ENCODE measurements around the gene TSACC. TPM values are rescaled to one million over a fixed set of nuclear protein-coding genes. Genes with fewer than 3 reads are reported as not detected.
A peak's percentile ranks its signal among the peaks of the same experiment; 100 is the strongest.
"Not testable (repeated sequence)": the region's sequence is repeated elsewhere in the genome, so short reads cannot be mapped to it uniquely, and the experiment has no call there.

Gene TSACC
- total and polyA plus RNA-seq, 2 experiments from 2014 or later = 1.3 TPM; not detected in 1

DNA sequence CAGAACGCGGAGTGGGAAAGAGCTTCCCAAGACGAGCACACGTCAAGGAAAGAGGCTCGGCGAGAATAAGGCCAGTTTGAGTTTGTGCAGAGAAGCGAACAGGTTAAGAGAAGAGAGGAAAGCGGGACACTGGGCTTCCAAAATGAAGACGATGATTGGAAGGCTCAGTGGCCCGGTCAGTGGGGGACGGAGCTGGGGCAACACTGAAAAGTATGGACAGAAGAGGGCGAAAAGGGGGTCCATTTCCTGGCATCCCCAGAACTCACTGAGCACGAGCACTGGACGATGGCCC lies 492 bp upstream of the TSACC start:
- Histone ChIP-seq H3F3A (ENCODE audit: insufficient read depth) (0 out of 2 replicates have a peak, but pooled peaks cover 7% of the 10 kb centered on the region), H3K4me2 (ENCODE audit: unreplicated experiment) (peak overlapping the region; percentile 87), H3K9ac (peak overlapping the region; percentile 87), H3K4me3 (peak overlapping the region; percentile 99), H3K79me2 (ENCODE audit: insufficient read depth) (peaks cover 52% of the 10 kb centered on the region), H3K9me2 (ENCODE audit: insufficient read depth) (no peaks in the 10 kb centered on the region), H2AFZ (peak overlapping the region; percentile 86), H3K27ac (peak overlapping the region; percentile 56), H3K36me3 (ENCODE audit: low read depth) (peaks cover 29% of the 10 kb centered on the region), H4K20me1 (ENCODE audit: insufficient read depth) (peaks cover 13% of the 10 kb centered on the region; the same call in 1 of the 2 replicates), H3K4me1 (ENCODE audit: insufficient read depth) (peaks cover 20% of the 10 kb centered on the region), H3K9me3 (ENCODE audit: low read depth) (no peaks in the 10 kb centered on the region), H3K27me3 (replicated peaks; ENCODE audit: insufficient read depth) (no peaks in the 10 kb centered on the region)
- DNase-seq = no peak
- in situ Hi-C loops (cut with MboI) = no loop called here
- WGBS, 2 experiments (ENCODE audit: low coverage in 1 of 2, low lambda C conversion rate in 2 of 2, missing lambda C conversion rate in 2 of 2) = 1% methylated on average over 14 of the region's 14 CpGs
- TF ChIP-seq EZH2phosphoT487 (IDR thresholded peaks at IDR 0.05; ENCODE audit: insufficient read depth, low read depth) (no peak), EZH2 (IDR thresholded peaks at IDR 0.05; ENCODE audit: insufficient read depth, poor library complexity, severe bottlenecking) (no peak)

DNA sequence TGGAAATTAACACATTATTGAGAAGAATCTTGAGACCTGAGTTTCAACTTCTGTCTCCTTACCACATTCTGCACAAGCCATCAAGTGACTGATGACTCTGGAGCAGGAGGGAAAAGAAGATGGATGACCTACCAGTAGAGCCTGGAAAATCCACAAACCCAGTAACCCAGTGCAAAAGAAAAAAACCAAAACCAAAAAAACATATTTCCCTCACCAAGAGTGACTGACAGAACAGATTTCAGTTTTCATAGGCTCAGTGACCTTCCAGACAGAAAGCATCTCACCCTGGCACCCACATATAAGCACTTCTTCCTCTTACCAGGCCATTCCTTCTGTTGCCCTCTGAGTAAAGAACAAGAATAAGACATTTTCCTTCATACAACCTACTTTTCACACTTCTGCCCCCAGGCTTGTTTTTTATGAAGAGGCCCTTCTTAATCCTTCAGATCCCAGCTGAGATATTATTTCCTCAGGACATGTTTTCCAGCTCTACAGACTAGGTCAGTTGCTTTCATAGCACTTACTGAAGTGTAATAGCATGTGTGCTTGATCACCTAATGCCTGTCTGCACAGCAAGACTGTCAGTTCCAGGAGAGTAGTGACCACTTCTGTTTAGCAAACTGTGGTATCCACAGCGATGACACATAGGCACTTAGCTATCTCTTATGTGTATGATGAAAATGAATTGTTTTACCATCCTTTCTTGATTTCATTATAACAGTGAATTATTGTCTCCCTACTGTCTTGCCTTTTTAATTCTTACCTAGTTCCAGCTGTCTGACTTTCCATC lies 4.0 kb downstream of the TSACC start:
- Histone ChIP-seq H3K79me2 (ENCODE audit: insufficient read depth) (peaks cover 7% of the 10 kb centered on the region), H3K4me1 (ENCODE audit: insufficient read depth) (peaks cover 12% of the 10 kb centered on the region), H3K9ac (no peak overlapping the region), H3K9me2 (ENCODE audit: insufficient read depth) (no peaks in the 10 kb centered on the region), H2AFZ (no peak overlapping the region), H3K4me3 (no peak overlapping the region), H3K27ac (no peak overlapping the region), H4K20me1 (ENCODE audit: insufficient read depth) (no peaks in the 10 kb centered on the region), H3F3A (ENCODE audit: insufficient read depth) (peaks cover 20% of the 10 kb centered on the region), H3K9me3 (ENCODE audit: low read depth) (no peaks in the 10 kb centered on the region), H3K27me3 (replicated peaks; ENCODE audit: insufficient read depth) (no peaks in the 10 kb centered on the region), H3K36me3 (ENCODE audit: low read depth) (no peaks in the 10 kb centered on the region), H3K4me2 (ENCODE audit: unreplicated experiment) (no peak overlapping the region)
- WGBS, 2 experiments (ENCODE audit: low coverage in 1 of 2, low lambda C conversion rate in 2 of 2, missing lambda C conversion rate in 2 of 2) = 67 to 74% methylated on average over 1 of the region's 1 CpG
- DNase-seq = peak; percentile 55
- TF ChIP-seq EZH2phosphoT487 (IDR thresholded peaks at IDR 0.05; ENCODE audit: insufficient read depth, low read depth) = no peak
- TF ChIP-seq EZH2 (IDR thresholded peaks at IDR 0.05; ENCODE audit: insufficient read depth, poor library complexity, severe bottlenecking) = no peak
- in situ Hi-C loops (cut with MboI) = no loop called here

DNA sequence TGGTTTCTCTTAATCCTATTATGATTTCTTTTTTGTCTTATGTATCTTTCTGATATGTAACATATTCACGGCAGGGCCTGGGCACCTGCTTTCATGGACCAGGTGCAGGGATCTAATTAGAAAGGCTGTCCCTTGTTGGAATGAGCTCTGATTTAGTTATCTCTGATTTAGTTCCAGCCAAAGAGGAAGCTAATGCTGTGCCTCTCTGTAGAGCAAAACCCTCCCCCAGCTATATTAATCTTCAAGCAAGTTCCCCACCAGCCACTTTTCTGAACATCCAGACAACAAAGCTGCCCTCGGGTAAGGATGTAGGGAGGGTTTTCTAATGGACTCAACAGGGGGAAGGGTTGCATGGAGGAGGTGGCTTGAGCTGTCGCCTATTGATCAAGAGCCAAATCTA lies 6.1 kb downstream of the TSACC start:
- Histone ChIP-seq H3K4me1 (ENCODE audit: insufficient read depth) (peaks cover 16% of the 10 kb centered on the region), H3K79me2 (ENCODE audit: insufficient read depth) (no peaks in the 10 kb centered on the region), H3K36me3 (ENCODE audit: low read depth) (no peaks in the 10 kb centered on the region), H3K4me3 (no peak overlapping the region), H3K9me3 (ENCODE audit: low read depth) (no peaks in the 10 kb centered on the region), H3K9me2 (ENCODE audit: insufficient read depth) (no peaks in the 10 kb centered on the region), H3F3A (ENCODE audit: insufficient read depth) (peaks cover 20% of the 10 kb centered on the region), H2AFZ (no peak overlapping the region), H4K20me1 (ENCODE audit: insufficient read depth) (no peaks in the 10 kb centered on the region), H3K9ac (no peak overlapping the region), H3K4me2 (ENCODE audit: unreplicated experiment) (no peak overlapping the region), H3K27me3 (replicated peaks; ENCODE audit: insufficient read depth) (no peaks in the 10 kb centered on the region), H3K27ac (no peak overlapping the region)
- in situ Hi-C loops (cut with MboI) = no loop called here
- TF ChIP-seq EZH2 (IDR thresholded peaks at IDR 0.05; ENCODE audit: insufficient read depth, poor library complexity, severe bottlenecking) (no peak), EZH2phosphoT487 (IDR thresholded peaks at IDR 0.05; ENCODE audit: insufficient read depth, low read depth) (no peak)
- DNase-seq = no peak
- WGBS, 2 experiments (ENCODE audit: low coverage in 1 of 2, low lambda C conversion rate in 2 of 2, missing lambda C conversion rate in 2 of 2) = 35 to 43% methylated on average over 3 of the region's 3 CpGs

DNA sequence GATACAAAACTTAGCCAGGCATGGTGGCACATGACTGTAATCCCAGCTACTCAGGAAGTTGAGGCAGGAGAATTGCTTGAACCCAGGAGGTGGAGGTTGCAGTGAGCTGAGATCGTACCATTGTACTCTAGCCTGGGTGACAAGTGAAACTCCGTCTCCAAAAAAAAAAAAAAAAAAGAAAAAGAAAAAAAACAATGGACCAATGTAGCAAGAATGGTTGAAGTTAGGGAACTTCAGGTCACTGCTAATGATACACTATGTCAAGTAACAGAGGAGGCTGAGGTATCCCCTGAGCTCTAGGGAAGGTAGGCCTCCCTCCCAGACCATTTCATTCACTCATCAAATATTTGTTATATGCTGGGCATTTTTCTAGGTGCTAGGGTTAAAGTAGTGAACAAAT lies 7.7 kb downstream of the TSACC start:
- H3F3A ChIP-seq (ENCODE audit: insufficient read depth) = peaks cover 20% of the 10 kb centered on the region
- in situ Hi-C loops (cut with MboI); H2AFZ ChIP-seq; H3K9me2 ChIP-seq (ENCODE audit: insufficient read depth); H3K4me3 ChIP-seq; DNase-seq; H3K9me3 ChIP-seq (ENCODE audit: low read depth); H3K36me3 ChIP-seq (ENCODE audit: low read depth); H3K27me3 ChIP-seq (replicated peaks; ENCODE audit: insufficient read depth); H3K79me2 ChIP-seq (ENCODE audit: insufficient read depth); H3K9ac ChIP-seq; H3K27ac ChIP-seq; H4K20me1 ChIP-seq (ENCODE audit: insufficient read depth): not testable (repeated sequence)
- H3K4me1 ChIP-seq (ENCODE audit: insufficient read depth) = peaks cover 16% of the 10 kb centered on the region
- H3K4me2 ChIP-seq (ENCODE audit: unreplicated experiment) = peak overlapping the region; percentile 33
- 65 to 75% methylated on average over 1 to 2 of the region's 2 CpGs for WGBS, 2 experiments (ENCODE audit: low coverage in 1 of 2, low lambda C conversion rate in 2 of 2, missing lambda C conversion rate in 2 of 2)

Data from GM23248 (cell line).